ENCODE measurements around the gene UBE2Q1. TPM values are rescaled to one million over a fixed set of nuclear protein-coding genes. Genes with fewer than 3 reads are reported as not detected.

Gene UBE2Q1
- total and polyA plus RNA-seq, 2 experiments from 2014 or later = 15.5 to 33.0 TPM

- Histone ChIP-seq H4K20me1 (replicated peaks; ENCODE audit: insufficient read depth) (peaks cover 8% of the 10 kb centered on the region; the same call in 1 of the 2 replicates), H3F3A (replicated peaks; ENCODE audit: low read depth) (no peaks in the 10 kb centered on the region), H3K27me3 (ENCODE audit: insufficient read depth) (no peaks in the 10 kb centered on the region), H2AFZ (no peak overlapping the region), H3K27ac (ENCODE audit: low read depth) (no peak overlapping the region), H3K36me3 (ENCODE audit: insufficient read depth) (peaks cover 11% of the 10 kb centered on the region), H3K9me2 (ENCODE audit: insufficient read depth) (no peaks in the 10 kb centered on the region), H3K4me3 (no peak overlapping the region), H3K79me2 (replicated peaks; ENCODE audit: insufficient read depth) (no peaks in the 10 kb centered on the region), H3K4me1 (ENCODE audit: insufficient read depth) (no peaks in the 10 kb centered on the region), H3K4me2 (no peak overlapping the region)
- no peak for ATAC-seq
- peaks cover 51% of the 10 kb centered on the region for H3K36me3 Mint-ChIP-seq (ENCODE audit: low read depth)
- no peak overlapping the region for H3K4me3 Mint-ChIP-seq
- peaks cover 18% of the 10 kb centered on the region for H3K4me1 Mint-ChIP-seq
- TF ChIP-seq JUNB (IDR thresholded peaks at IDR 0.05; ENCODE audit: unreplicated experiment) (no peak), ZNF462 (CRISPR knock-in tag; IDR thresholded peaks at IDR 0.05) (no peak), EZH2 (IDR thresholded peaks at IDR 0.05; ENCODE audit: low read depth, unreplicated experiment) (no peak), POLR2AphosphoS5 (IDR thresholded peaks at IDR 0.05; ENCODE audit: low read depth) (no peak), CREB1 (CRISPR knock-in tag; IDR thresholded peaks at IDR 0.05; ENCODE audit: low read depth) (no peak), NANOG (IDR thresholded peaks at IDR 0.05; ENCODE audit: borderline replicate concordance) (no peak), ZNF331 (CRISPR knock-in tag; IDR thresholded peaks at IDR 0.05; ENCODE audit: low read depth) (no peak), STAT1 (IDR thresholded peaks at IDR 0.05; ENCODE audit: unreplicated experiment) (no peak), EZH2phosphoT487 (IDR thresholded peaks at IDR 0.05; ENCODE audit: unreplicated experiment) (no peak), ZNF114 (CRISPR knock-in tag; IDR thresholded peaks at IDR 0.05) (no peak), ETS1 (IDR thresholded peaks at IDR 0.05) (no peak), REST (IDR thresholded peaks at IDR 0.05; ENCODE audit: unreplicated experiment) (no peak)
- TF ChIP-seq, protein P1, sequence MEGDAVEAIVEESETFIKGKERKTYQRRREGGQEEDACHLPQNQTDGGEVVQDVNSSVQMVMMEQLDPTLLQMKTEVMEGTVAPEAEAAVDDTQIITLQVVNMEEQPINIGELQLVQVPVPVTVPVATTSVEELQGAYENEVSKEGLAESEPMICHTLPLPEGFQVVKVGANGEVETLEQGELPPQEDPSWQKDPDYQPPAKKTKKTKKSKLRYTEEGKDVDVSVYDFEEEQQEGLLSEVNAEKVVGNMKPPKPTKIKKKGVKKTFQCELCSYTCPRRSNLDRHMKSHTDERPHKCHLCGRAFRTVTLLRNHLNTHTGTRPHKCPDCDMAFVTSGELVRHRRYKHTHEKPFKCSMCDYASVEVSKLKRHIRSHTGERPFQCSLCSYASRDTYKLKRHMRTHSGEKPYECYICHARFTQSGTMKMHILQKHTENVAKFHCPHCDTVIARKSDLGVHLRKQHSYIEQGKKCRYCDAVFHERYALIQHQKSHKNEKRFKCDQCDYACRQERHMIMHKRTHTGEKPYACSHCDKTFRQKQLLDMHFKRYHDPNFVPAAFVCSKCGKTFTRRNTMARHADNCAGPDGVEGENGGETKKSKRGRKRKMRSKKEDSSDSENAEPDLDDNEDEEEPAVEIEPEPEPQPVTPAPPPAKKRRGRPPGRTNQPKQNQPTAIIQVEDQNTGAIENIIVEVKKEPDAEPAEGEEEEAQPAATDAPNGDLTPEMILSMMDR (conservative IDR thresholded peaks at IDR 0.05; ENCODE audit: low read depth in 2 of 2) = no peak
- H3K9me3 Mint-ChIP-seq = no peaks in the 10 kb centered on the region
- H3K27me3 Mint-ChIP-seq (ENCODE audit: insufficient read depth, low read depth, poor library complexity) = peaks cover 21% of the 10 kb centered on the region
- DNase-seq (ENCODE audit: low spot score) = no peak
- no peak overlapping the region for H3K27ac Mint-ChIP-seq
These were observed 19.6 kb upstream of the UBE2Q1 start for GRCh38 chr1:154578058-154578418.

Data from GM23338 (cell line).